HFF-Myc (cell line): ENCODE results near the gene CHGA.

Source experiments
- DNase-seq: peaks from one replicate; pipeline ENCODE4 v3.0.0-alpha.2; 2011; ENCODE audit warnings: low read depth; ENCODE audit errors: extremely low read depth
- H3K4me3 ChIP-seq: replicated peaks from 2 replicates; pipeline ENCODE4 v1.5.1; 2011; ENCODE audit warnings: low read depth, mild to moderate bottlenecking, control low read depth, low read length
- CTCF ChIP-seq: IDR thresholded peaks from 2 replicates; pipeline ENCODE4 v1.5.1; 2012; ENCODE audit warnings: mild to moderate bottlenecking, low read depth, low read length, control low read depth; ENCODE audit errors: missing control alignments

CHGA gene

GRCh38 chr14:92960706-92961566 is 38.0 kb downstream of the CHGA start:
- DNase-seq: no peak
- no peak overlapping the region for H3K4me3 ChIP-seq
- no peak for TF ChIP-seq CTCF

DNA sequence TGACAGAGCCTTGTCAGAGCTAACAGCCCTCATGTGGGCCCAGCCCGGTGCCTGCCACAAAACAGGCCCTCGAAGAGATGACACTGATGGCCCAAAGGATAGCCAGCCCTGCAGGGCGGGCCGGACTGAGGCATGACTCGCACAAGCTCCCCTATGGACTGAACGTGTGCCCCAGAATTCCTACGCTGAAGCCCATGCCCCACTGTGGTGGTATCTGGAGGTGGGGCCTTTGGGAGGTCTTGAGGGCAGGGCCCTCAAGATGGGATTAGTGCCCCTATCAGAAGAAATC is 38.6 kb downstream of the CHGA start:
- no peak overlapping the region for H3K4me3 ChIP-seq
- DNase-seq: no peak
- TF ChIP-seq CTCF: no peak

DNA sequence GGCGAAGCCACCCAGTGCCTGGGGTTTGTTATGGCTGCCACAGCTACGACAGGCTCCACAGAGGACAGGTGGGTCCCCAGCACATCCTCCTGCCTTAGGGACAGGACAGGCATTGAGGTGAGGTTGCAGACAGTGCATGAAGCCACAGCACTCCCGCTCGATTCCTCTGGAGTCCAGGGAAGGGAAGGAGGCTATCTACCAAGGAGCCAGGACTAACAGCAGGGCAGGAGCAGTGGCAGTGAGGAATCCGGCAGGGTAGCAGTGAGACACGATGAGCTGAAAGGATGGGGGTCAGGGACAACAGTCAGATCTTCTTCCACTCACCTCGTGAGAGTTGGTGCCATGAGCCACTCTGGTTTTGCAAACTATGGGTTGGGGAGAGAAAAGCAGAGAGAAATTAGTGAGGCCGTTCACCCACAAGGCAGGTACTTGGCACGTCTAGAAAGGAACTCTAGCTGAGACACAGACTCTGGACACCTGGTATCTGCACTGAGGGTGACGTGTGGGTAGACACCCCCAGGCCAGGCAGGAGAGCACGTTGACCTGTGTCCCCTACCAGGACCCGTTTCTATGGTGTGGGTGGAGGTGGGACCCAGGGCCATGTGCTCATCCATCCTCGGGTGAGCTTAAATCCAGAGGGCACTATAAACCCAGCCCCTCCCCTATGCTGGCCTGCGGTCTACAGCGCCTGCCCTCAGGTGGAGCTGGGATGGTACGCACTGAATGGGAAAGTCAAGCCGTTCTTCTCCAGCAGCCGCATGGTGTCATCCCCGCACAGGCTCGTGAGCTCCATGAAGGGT is 39.3 kb downstream of the CHGA start:
- no peak overlapping the region for H3K4me3 ChIP-seq
- no peak for DNase-seq
- TF ChIP-seq CTCF: no peak

DNA sequence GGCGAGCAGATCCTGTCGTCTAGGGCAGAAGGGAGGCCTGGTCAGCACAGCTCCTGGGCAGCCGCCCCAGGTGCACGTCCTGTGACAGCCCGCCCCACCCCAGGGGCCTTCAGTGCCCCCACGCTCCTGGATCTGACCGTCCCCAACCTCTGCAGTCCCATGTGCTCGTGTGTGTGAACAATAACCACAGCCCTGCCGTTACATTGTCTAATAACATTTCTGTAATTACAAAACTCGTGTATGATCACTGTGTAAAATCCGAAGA is 39.8 kb downstream of the CHGA start:
- no peak for DNase-seq
- no peak for TF ChIP-seq CTCF

GRCh38 chr14:92963301-92964123 is 40.6 kb downstream of the CHGA start:
- no peak for TF ChIP-seq CTCF
- DNase-seq: no peak
- H3K4me3 ChIP-seq: no peak overlapping the region

More for the DNA sequence above, 39.8 kb downstream of the CHGA start:
- no peak overlapping the region for H3K4me3 ChIP-seq

DNA sequence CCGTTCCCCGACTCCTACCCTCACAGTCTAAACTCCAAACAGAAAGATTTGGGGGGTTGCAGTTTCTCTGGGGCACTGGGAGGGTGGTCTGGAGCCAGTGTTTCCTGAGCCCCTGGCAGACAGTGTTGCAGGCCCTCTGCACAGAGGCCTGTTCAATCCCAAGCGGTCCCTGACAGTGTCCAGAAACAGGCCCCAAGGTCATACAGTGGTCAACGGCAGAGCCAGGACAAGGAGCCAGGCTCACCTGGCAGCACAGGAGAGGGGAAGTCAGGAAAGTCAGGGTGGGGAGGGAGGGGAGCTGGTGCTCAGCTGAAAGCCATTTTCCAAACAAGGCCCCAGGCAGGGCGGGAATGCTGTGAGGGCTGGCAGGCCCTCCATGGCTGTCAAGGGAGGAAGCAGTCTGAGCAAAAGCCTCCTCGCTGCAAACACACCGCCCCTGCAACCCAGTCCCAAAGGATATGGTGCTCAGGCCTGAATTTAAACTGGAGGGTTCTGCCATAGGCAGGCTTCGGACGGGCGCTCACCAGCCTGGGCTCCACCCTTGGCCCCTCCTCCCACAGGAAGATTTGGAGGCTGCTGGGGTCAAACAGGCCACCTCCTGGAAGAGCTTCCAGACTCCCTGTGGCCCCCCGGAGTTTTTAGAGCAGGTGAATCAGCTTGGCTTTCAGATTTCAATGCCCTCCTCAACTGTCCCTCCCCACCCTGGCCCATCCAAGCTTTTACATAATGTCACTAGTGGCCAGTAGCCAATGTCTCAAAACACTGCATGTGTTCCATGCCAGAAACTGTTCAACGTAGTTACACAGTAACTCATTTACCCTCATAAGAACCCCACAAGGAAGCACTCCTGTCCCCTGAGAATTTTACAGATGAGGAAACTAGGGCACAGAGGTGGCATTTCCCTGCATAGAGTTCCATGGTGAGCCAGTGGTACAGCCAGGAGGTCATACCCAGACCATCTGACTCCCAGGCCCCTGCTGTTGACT is 41.5 kb downstream of the CHGA start:
- H3K4me3 ChIP-seq: no peak overlapping the region
- TF ChIP-seq CTCF: no peak
- no peak for DNase-seq
